Neural progenitor cell (in vitro differentiated cells): Measurements from ENCODE around the gene FAM53A.
"Not testable (repeated sequence)": the region's sequence is repeated elsewhere in the genome, so short reads cannot be mapped to it uniquely, and the experiment has no call there.

ENCODE experiments used
- EZH2 ChIP-seq: fragments of 200-600 bp; sonication (generic); IDR thresholded peaks from 2 replicates; pipeline ENCODE4 v1.6.1; 2017; ENCODE audit warnings: antibody characterized with exemption, mild to moderate bottlenecking, moderate library complexity
- EZH2phosphoT487 ChIP-seq: fragments of 200-600 bp; sonication (generic); IDR thresholded peaks from 2 replicates; pipeline ENCODE4 v1.6.1; 2017; ENCODE audit warnings: antibody characterized with exemption
- TF ChIP-seq, protein P1 (sequence below): fragments of 200-600 bp; sonication (generic); IDR thresholded peaks from 2 replicates; pipeline ENCODE4 v1.5.1; 2017; ENCODE audit warnings: antibody characterized with exemption, mild to moderate bottlenecking

DNA sequence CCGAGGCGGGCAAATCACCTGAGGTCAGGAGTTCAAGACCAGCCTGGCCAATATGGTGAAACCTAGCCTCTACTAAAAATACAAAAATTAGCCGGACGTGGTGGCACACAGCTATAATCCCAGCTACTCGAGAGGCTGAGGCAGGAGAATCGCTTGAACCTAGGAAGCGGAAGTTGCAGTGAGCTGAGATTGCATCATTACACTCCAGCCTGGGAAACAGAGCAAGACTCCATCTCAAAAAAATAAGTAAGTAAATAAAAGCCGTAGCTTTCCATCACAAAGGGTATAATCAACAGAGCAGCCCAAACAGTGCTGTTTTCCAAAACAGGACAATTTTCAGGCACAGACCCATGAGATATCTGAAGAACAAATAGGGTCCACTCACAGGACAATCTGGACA lies 17.6 kb upstream of the FAM53A start:
- TF ChIP-seq, protein P1, sequence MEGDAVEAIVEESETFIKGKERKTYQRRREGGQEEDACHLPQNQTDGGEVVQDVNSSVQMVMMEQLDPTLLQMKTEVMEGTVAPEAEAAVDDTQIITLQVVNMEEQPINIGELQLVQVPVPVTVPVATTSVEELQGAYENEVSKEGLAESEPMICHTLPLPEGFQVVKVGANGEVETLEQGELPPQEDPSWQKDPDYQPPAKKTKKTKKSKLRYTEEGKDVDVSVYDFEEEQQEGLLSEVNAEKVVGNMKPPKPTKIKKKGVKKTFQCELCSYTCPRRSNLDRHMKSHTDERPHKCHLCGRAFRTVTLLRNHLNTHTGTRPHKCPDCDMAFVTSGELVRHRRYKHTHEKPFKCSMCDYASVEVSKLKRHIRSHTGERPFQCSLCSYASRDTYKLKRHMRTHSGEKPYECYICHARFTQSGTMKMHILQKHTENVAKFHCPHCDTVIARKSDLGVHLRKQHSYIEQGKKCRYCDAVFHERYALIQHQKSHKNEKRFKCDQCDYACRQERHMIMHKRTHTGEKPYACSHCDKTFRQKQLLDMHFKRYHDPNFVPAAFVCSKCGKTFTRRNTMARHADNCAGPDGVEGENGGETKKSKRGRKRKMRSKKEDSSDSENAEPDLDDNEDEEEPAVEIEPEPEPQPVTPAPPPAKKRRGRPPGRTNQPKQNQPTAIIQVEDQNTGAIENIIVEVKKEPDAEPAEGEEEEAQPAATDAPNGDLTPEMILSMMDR = not testable (repeated sequence)
- TF ChIP-seq EZH2, EZH2phosphoT487: not testable (repeated sequence)
